HUES48 (cell line): ENCODE data around the gene DPP4.

ENCODE experiments used
- H3K27ac ChIP-seq: one replicate; pipeline ENCODE4 v1.7.0; 2013; ENCODE audit warnings: low read depth, low read length, inconsistent platforms
- H3K27me3 ChIP-seq: 2 replicates; pipeline ENCODE4 v1.6.1; 2013; ENCODE audit warnings: mild to moderate bottlenecking, low read length; ENCODE audit not compliant: control insufficient read depth, insufficient read depth
- H3K36me3 ChIP-seq: 2 replicates; pipeline ENCODE4 v1.6.1; 2013; ENCODE audit warnings: low read length; ENCODE audit not compliant: control insufficient read depth, insufficient read depth
- H3K4me1 ChIP-seq: 2 replicates; pipeline ENCODE4 v1.6.1; 2013; ENCODE audit warnings: mild to moderate bottlenecking, low read length; ENCODE audit not compliant: control insufficient read depth, insufficient read depth
- H3K4me3 ChIP-seq: 2 replicates; pipeline ENCODE4 v1.5.1; 2013; ENCODE audit warnings: mild to moderate bottlenecking, low read depth, low read length
- H3K9ac ChIP-seq: 2 replicates; pipeline ENCODE4 v1.6.1; 2013; ENCODE audit warnings: mild to moderate bottlenecking, low read depth, low read length, moderate library complexity
- H3K9me3 ChIP-seq: 2 replicates; pipeline ENCODE4 v1.6.1; 2013; ENCODE audit warnings: low read length; ENCODE audit not compliant: control insufficient read depth, insufficient read depth

Gene DPP4

GRCh38 chr2:162035981-162036380 is 38.0 kb downstream of the DPP4 start:
- no peak overlapping the region for H3K9ac ChIP-seq
- H3K4me1 ChIP-seq = peaks cover 28% of the 10 kb centered on the region
- no peaks in the 10 kb centered on the region for H3K9me3 ChIP-seq
- no peak overlapping the region for H3K4me3 ChIP-seq
- H3K27me3 ChIP-seq = no peaks in the 10 kb centered on the region
- no peak overlapping the region for H3K27ac ChIP-seq
- H3K36me3 ChIP-seq = no peaks in the 10 kb centered on the region

- H3K27ac ChIP-seq = no peak overlapping the region
- H3K27me3 ChIP-seq = no peaks in the 10 kb centered on the region
- no peak overlapping the region for H3K4me3 ChIP-seq
- H3K4me1 ChIP-seq = peaks cover 9% of the 10 kb centered on the region
- H3K9ac ChIP-seq = no peak overlapping the region
- no peaks in the 10 kb centered on the region for H3K9me3 ChIP-seq
- no peaks in the 10 kb centered on the region for H3K36me3 ChIP-seq
These were observed 43.4 kb downstream of the DPP4 start for GRCh38 chr2:162030363-162031190.

GRCh38 chr2:162029287-162029901 is 44.6 kb downstream of the DPP4 start:
- Histone ChIP-seq H3K36me3 (no peaks in the 10 kb centered on the region), H3K27ac (no peak overlapping the region), H3K27me3 (no peaks in the 10 kb centered on the region), H3K4me1 (peaks cover 9% of the 10 kb centered on the region), H3K9me3 (no peaks in the 10 kb centered on the region), H3K9ac (no peak overlapping the region), H3K4me3 (no peak overlapping the region)

GRCh38 chr2:162028511-162028910 is 45.5 kb downstream of the DPP4 start:
- no peaks in the 10 kb centered on the region for H3K27me3 ChIP-seq
- no peaks in the 10 kb centered on the region for H3K36me3 ChIP-seq
- no peak overlapping the region for H3K4me3 ChIP-seq
- no peak overlapping the region for H3K9ac ChIP-seq
- no peaks in the 10 kb centered on the region for H3K9me3 ChIP-seq
- peaks cover 9% of the 10 kb centered on the region for H3K4me1 ChIP-seq
- no peak overlapping the region for H3K27ac ChIP-seq

- H3K27me3 ChIP-seq = no peaks in the 10 kb centered on the region
- H3K9me3 ChIP-seq = no peaks in the 10 kb centered on the region
- H3K4me3 ChIP-seq = no peak overlapping the region
- no peak overlapping the region for H3K9ac ChIP-seq
- peaks cover 5% of the 10 kb centered on the region for H3K4me1 ChIP-seq
- no peaks in the 10 kb centered on the region for H3K36me3 ChIP-seq
- H3K27ac ChIP-seq = no peak overlapping the region
These were observed 48.7 kb downstream of the DPP4 start for GRCh38 chr2:162025121-162025911.

- Histone ChIP-seq H3K9me3 (no peaks in the 10 kb centered on the region), H3K27me3 (no peaks in the 10 kb centered on the region), H3K9ac (no peak overlapping the region), H3K4me1 (peaks cover 5% of the 10 kb centered on the region; the same call in 1 of the 2 replicates), H3K27ac (no peak overlapping the region), H3K4me3 (no peak overlapping the region), H3K36me3 (no peaks in the 10 kb centered on the region)
These were observed 51.6 kb downstream of the DPP4 start for GRCh38 chr2:162022290-162022945.

- H3K4me3 ChIP-seq = no peak overlapping the region
- no peaks in the 10 kb centered on the region for H3K9me3 ChIP-seq
- no peaks in the 10 kb centered on the region for H3K27me3 ChIP-seq
- peaks cover 5% of the 10 kb centered on the region; the same call in 1 of the 2 replicates for H3K4me1 ChIP-seq
- no peak overlapping the region for H3K27ac ChIP-seq
- H3K36me3 ChIP-seq = no peaks in the 10 kb centered on the region
- H3K9ac ChIP-seq = no peak overlapping the region
These were observed 52.4 kb downstream of the DPP4 start for GRCh38 chr2:162021516-162022058.

GRCh38 chr2:162018530-162018929 is 55.5 kb downstream of the DPP4 start:
- H3K4me3 ChIP-seq = no peak overlapping the region
- H3K4me1 ChIP-seq = peaks cover 7% of the 10 kb centered on the region; the same call in 1 of the 2 replicates
- H3K27me3 ChIP-seq = no peaks in the 10 kb centered on the region
- no peak overlapping the region for H3K27ac ChIP-seq
- H3K9me3 ChIP-seq = no peaks in the 10 kb centered on the region
- no peaks in the 10 kb centered on the region for H3K36me3 ChIP-seq
- H3K9ac ChIP-seq = no peak overlapping the region

- Histone ChIP-seq H3K4me3 (no peak overlapping the region), H3K4me1 (peaks cover 7% of the 10 kb centered on the region; the same call in 1 of the 2 replicates), H3K9ac (no peak overlapping the region), H3K27me3 (no peaks in the 10 kb centered on the region), H3K27ac (no peak overlapping the region), H3K36me3 (no peaks in the 10 kb centered on the region), H3K9me3 (no peaks in the 10 kb centered on the region)
These were observed 56.8 kb downstream of the DPP4 start for GRCh38 chr2:162017233-162017632.

- H3K9me3 ChIP-seq = no peaks in the 10 kb centered on the region
- H3K4me1 ChIP-seq = peaks cover 7% of the 10 kb centered on the region; the same call in 1 of the 2 replicates
- H3K27me3 ChIP-seq = no peaks in the 10 kb centered on the region
- H3K9ac ChIP-seq = no peak overlapping the region
- H3K36me3 ChIP-seq = no peaks in the 10 kb centered on the region
- no peak overlapping the region for H3K4me3 ChIP-seq
- no peak overlapping the region for H3K27ac ChIP-seq
These were observed 57.9 kb downstream of the DPP4 start for GRCh38 chr2:162016080-162016479.
